Muscle of leg (tissue), 11 donors: Measurements from ENCODE around the gene CXCR5. TPM values are rescaled to one million over a fixed set of nuclear protein-coding genes. Genes with fewer than 3 reads are reported as not detected.

Experiments used
- DNase-seq: peaks from one replicate; pipeline ENCODE4 v3.0.0; 2013
- H3K27ac ChIP-seq: one replicate; pipeline ENCODE4 v1.5.1; 2013; ENCODE audit warnings: mild to moderate bottlenecking, low read length, control low read depth
- H3K27me3 ChIP-seq: one replicate; pipeline ENCODE4 v1.6.1; 2013; ENCODE audit warnings: low read length; ENCODE audit not compliant: control insufficient read depth, insufficient read depth
- H3K36me3 ChIP-seq: one replicate; pipeline ENCODE4 v1.6.1; 2013; ENCODE audit warnings: low read length; ENCODE audit not compliant: control insufficient read depth, insufficient read depth
- H3K4me1 ChIP-seq: one replicate; pipeline ENCODE4 v1.6.1; 2013; ENCODE audit warnings: low read length; ENCODE audit not compliant: control insufficient read depth, insufficient read depth
- H3K4me3 ChIP-seq: one replicate; pipeline ENCODE4 v1.5.1; 2013; ENCODE audit warnings: low read length, control low read depth
- H3K9me3 ChIP-seq: replicated peaks from 2 replicates; pipeline ENCODE4 v1.6.1; 2013; ENCODE audit warnings: low read depth, low read length; ENCODE audit not compliant: control insufficient read depth
- WGBS: methylation state at CpG from one replicate; pipeline ENCODE4 v1.1.5; 2013; ENCODE audit warnings: missing lambda C conversion rate; ENCODE audit not compliant: insufficient coverage; 5-methylcytosine and 5-hydroxymethylcytosine counted together
- polyA plus RNA-seq, 8 donors: library from polyadenylated mRNA; unstranded; fragments of 120-200 nt; gene quantifications; one replicate each; pipeline versions ENCODE4 v1.2.1 to v1.2.3, GENCODE V29; 2013; ENCODE audit warnings: inconsistent platforms in 1 of 8, low replicate concordance in 1 of 8; ENCODE audit not compliant: insufficient read length in 8 of 8, insufficient read depth in 1 of 8
- total RNA-seq: library from RNA; stranded (reverse); fragments of 120-200 nt; gene quantifications from one replicate; pipeline ENCODE4 v1.2.4, GENCODE V29; 2013

Gene CXCR5
- total and polyA plus RNA-seq, 9 donors: under 0.01 to 0.14 (median 0.07) TPM; not detected in 6

GRCh38 chr11:118917481-118918127 is 33.9 kb downstream of the CXCR5 start:
- peak; percentile 50 for DNase-seq
- H3K36me3 ChIP-seq: peaks cover 22% of the 10 kb centered on the region
- H3K9me3 ChIP-seq: no peaks in the 10 kb centered on the region
- 8% methylated on average over 4 of the region's 13 CpGs for WGBS
- peaks cover 99% of the 10 kb centered on the region for H3K4me1 ChIP-seq
- H3K27ac ChIP-seq: peak overlapping the region; percentile 89
- H3K27me3 ChIP-seq: no peaks in the 10 kb centered on the region
- H3K4me3 ChIP-seq: peak overlapping the region; percentile 6

- peaks cover 99% of the 10 kb centered on the region for H3K4me1 ChIP-seq
- WGBS: 8% methylated on average over 7 of the region's 14 CpGs
- H3K4me3 ChIP-seq: peak overlapping the region; percentile 19
- H3K9me3 ChIP-seq: no peaks in the 10 kb centered on the region
- peaks cover 18% of the 10 kb centered on the region for H3K36me3 ChIP-seq
- H3K27me3 ChIP-seq: no peaks in the 10 kb centered on the region
- DNase-seq: peak; percentile 94
- peak overlapping the region; percentile 89 for H3K27ac ChIP-seq
Measured at GRCh38 chr11:118918128-118918685, 34.5 kb downstream of the CXCR5 start.

- no peaks in the 10 kb centered on the region for H3K9me3 ChIP-seq
- peak; percentile 64 for DNase-seq
- peaks cover 99% of the 10 kb centered on the region for H3K4me1 ChIP-seq
- no peaks in the 10 kb centered on the region for H3K27me3 ChIP-seq
- 11% methylated on average over 8 of the region's 13 CpGs for WGBS
- H3K4me3 ChIP-seq: peak overlapping the region; percentile 28
- H3K36me3 ChIP-seq: peaks cover 17% of the 10 kb centered on the region
- H3K27ac ChIP-seq: peak overlapping the region; percentile 89
Measured at GRCh38 chr11:118918686-118919280, 35.1 kb downstream of the CXCR5 start.

GRCh38 chr11:118921121-118921928 is 37.6 kb downstream of the CXCR5 start:
- WGBS: 6% methylated on average over 7 of the region's 13 CpGs

GRCh38 chr11:118921929-118922744 is 38.4 kb downstream of the CXCR5 start:
- peak overlapping the region; percentile 89 for H3K27ac ChIP-seq
- peaks cover 3% of the 10 kb centered on the region for H3K36me3 ChIP-seq
- no peaks in the 10 kb centered on the region for H3K27me3 ChIP-seq
- peak overlapping the region; percentile 96 for H3K4me3 ChIP-seq
- 31% methylated on average over 15 of the region's 20 CpGs for WGBS
- DNase-seq: peak; percentile 79
- H3K9me3 ChIP-seq: no peaks in the 10 kb centered on the region
- peaks cover 82% of the 10 kb centered on the region for H3K4me1 ChIP-seq

More at GRCh38 chr11:118921121-118921928, 37.6 kb downstream of the CXCR5 start:
- peak overlapping the region; percentile 89 for H3K27ac ChIP-seq
- peak; percentile 38 for DNase-seq
- peaks cover 85% of the 10 kb centered on the region for H3K4me1 ChIP-seq
- peak overlapping the region; percentile 35 for H3K4me3 ChIP-seq
- H3K36me3 ChIP-seq: peaks cover 3% of the 10 kb centered on the region
- H3K9me3 ChIP-seq: no peaks in the 10 kb centered on the region
- no peaks in the 10 kb centered on the region for H3K27me3 ChIP-seq

- Histone ChIP-seq H3K27ac (peak overlapping the region; percentile 89), H3K27me3 (no peaks in the 10 kb centered on the region), H3K4me3 (peak overlapping the region; percentile 96), H3K4me1 (peaks cover 83% of the 10 kb centered on the region), H3K36me3 (no peaks in the 10 kb centered on the region), H3K9me3 (no peaks in the 10 kb centered on the region)
- 38% methylated on average over 8 of the region's 9 CpGs for WGBS
- peak; percentile 12 for DNase-seq
Measured at GRCh38 chr11:118922745-118923627, 39.3 kb downstream of the CXCR5 start.

- Histone ChIP-seq H3K36me3 (no peaks in the 10 kb centered on the region), H3K27ac (peak overlapping the region; percentile 87), H3K9me3 (no peaks in the 10 kb centered on the region), H3K27me3 (no peaks in the 10 kb centered on the region), H3K4me3 (peak overlapping the region; percentile 96), H3K4me1 (peaks cover 81% of the 10 kb centered on the region)
- no peak for DNase-seq
- WGBS: 22% methylated on average over 3 of the region's 7 CpGs
Measured at GRCh38 chr11:118923721-118924587, 40.3 kb downstream of the CXCR5 start.
